ENCODE data around the gene HES5. TPM values are rescaled to one million over a fixed set of nuclear protein-coding genes. Genes with fewer than 3 reads are reported as not detected.
A peak's percentile ranks its signal among the peaks of the same experiment; 100 is the strongest.

HES5 gene
- total RNA-seq, 1 donor from 2014 or later = 1.5 TPM

- Histone ChIP-seq H3K27ac (no peak overlapping the region), H3K4me1 (no peaks in the 10 kb centered on the region), H3K4me3 (no peak overlapping the region), H3K36me3 (no peaks in the 10 kb centered on the region), H3K27me3 (peaks cover 2% of the 10 kb centered on the region), H3K9me3 (no peaks in the 10 kb centered on the region)
- TF ChIP-seq CTCF (IDR thresholded peaks at IDR 0.05) = no peak
- intact Hi-C loops (cut with DNase I) = no loop called here
- ATAC-seq (peak; percentile 8), DNase-seq (no peak)
Measured at GRCh38 chr1:2494323-2494693, 35.8 kb downstream of the HES5 start.

- Histone ChIP-seq H3K27me3 (no peaks in the 10 kb centered on the region), H3K27ac (no peak overlapping the region), H3K4me3 (no peak overlapping the region), H3K4me1 (no peaks in the 10 kb centered on the region), H3K9me3 (no peaks in the 10 kb centered on the region), H3K36me3 (no peaks in the 10 kb centered on the region)
- ATAC-seq = no peak
- intact Hi-C loops (cut with DNase I) = no loop called here
- no peak for DNase-seq
- no peak for TF ChIP-seq CTCF (IDR thresholded peaks at IDR 0.05)
Measured at GRCh38 chr1:2493691-2494322, 36.3 kb downstream of the HES5 start.

- DNase-seq = no peak
- no peak for TF ChIP-seq CTCF (IDR thresholded peaks at IDR 0.05)
- no peaks in the 10 kb centered on the region for H3K27me3 ChIP-seq
- intact Hi-C loops (cut with DNase I) = no loop called here
- ATAC-seq = no peak
- H3K9me3 ChIP-seq = no peaks in the 10 kb centered on the region
- no peak overlapping the region for H3K27ac ChIP-seq
- no peak overlapping the region for H3K4me3 ChIP-seq
- no peaks in the 10 kb centered on the region for H3K4me1 ChIP-seq
- no peaks in the 10 kb centered on the region for H3K36me3 ChIP-seq
Measured at GRCh38 chr1:2493218-2493617, 36.8 kb downstream of the HES5 start.

GRCh38 chr1:2492091-2492490 is 38.0 kb downstream of the HES5 start:
- no peak for TF ChIP-seq CTCF (IDR thresholded peaks at IDR 0.05)
- intact Hi-C loops (cut with DNase I) = no loop called here
- Histone ChIP-seq H3K4me1 (no peaks in the 10 kb centered on the region), H3K27me3 (no peaks in the 10 kb centered on the region), H3K4me3 (no peak overlapping the region), H3K27ac (no peak overlapping the region), H3K9me3 (no peaks in the 10 kb centered on the region), H3K36me3 (no peaks in the 10 kb centered on the region)
- ATAC-seq = no peak
- no peak for DNase-seq

GRCh38 chr1:2489615-2490014 is 40.4 kb downstream of the HES5 start:
- no peak for DNase-seq
- no peaks in the 10 kb centered on the region for H3K9me3 ChIP-seq
- no peak overlapping the region for H3K4me3 ChIP-seq
- intact Hi-C loops (cut with DNase I) = no loop called here
- H3K4me1 ChIP-seq = no peaks in the 10 kb centered on the region
- H3K36me3 ChIP-seq = no peaks in the 10 kb centered on the region
- no peak for TF ChIP-seq CTCF (IDR thresholded peaks at IDR 0.05)
- H3K27ac ChIP-seq = no peak overlapping the region
- ATAC-seq = no peak
- no peaks in the 10 kb centered on the region for H3K27me3 ChIP-seq

- H3K27ac ChIP-seq = no peak overlapping the region
- no peaks in the 10 kb centered on the region for H3K27me3 ChIP-seq
- ATAC-seq = no peak
- no peaks in the 10 kb centered on the region for H3K4me1 ChIP-seq
- H3K9me3 ChIP-seq = no peaks in the 10 kb centered on the region
- intact Hi-C loops (cut with DNase I) = no loop called here
- no peak for DNase-seq
- H3K4me3 ChIP-seq = no peak overlapping the region
- no peaks in the 10 kb centered on the region for H3K36me3 ChIP-seq
- TF ChIP-seq CTCF (IDR thresholded peaks at IDR 0.05) = no peak
Measured at GRCh38 chr1:2488688-2489087, 41.4 kb downstream of the HES5 start.
